HCT116 (cell line): Measurements from ENCODE around the gene HTR3B. TPM values are rescaled to one million over a fixed set of nuclear protein-coding genes. Genes with fewer than 3 reads are reported as not detected.

ENCODE experiments used
- ATAC-seq: fragments of 200-7000 bp; cut with Tn5 transposase; 2 replicates; pipeline ENCODE4 v1.9.1; 2020; ENCODE audit warnings: mild to moderate bottlenecking, moderate library complexity
- BruUV-seq: library from RNA; stranded (reverse); fragments of 400-500 nt; replicated peaks from 2 replicates; lab custom pipeline; 2021; lab: Mats Ljungman, UMichigan
- CTCF ChIA-PET: fragments of 300-600 bp; sonication (Branson Sonifier 250); formaldehyde crosslinking; loops from one replicate; lab custom pipeline; 2021; ENCODE audit warnings: antibody characterized with exemption; lab: Charles Lee
- POLR2A ChIA-PET: fragments of 300-600, 350-600 bp; sonication (Branson Sonifier 250); formaldehyde crosslinking; loops from one replicate; lab custom pipeline; 2021; ENCODE audit warnings: antibody characterized with exemption; lab: Charles Lee
- RAD21 ChIA-PET, 2 experiments: fragments of 300-600 bp; sonication (Branson Sonifier 250); formaldehyde crosslinking; loops; one replicate each; lab custom pipeline; 2023; ENCODE audit warnings: low total read pairs in 2 of 2; ENCODE audit not compliant: uncharacterized antibody in 2 of 2, unreplicated experiment in 2 of 2, low non-redundant PET in 1 of 2; lab: Charles Lee
- DNase-seq: peaks from one replicate; pipeline ENCODE4 v3.0.0-alpha.2; 2010; ENCODE audit warnings: low read depth, low spot score
- H2AFZ ChIP-seq: fragments of 200-600 bp; shearing (Covaris generic), sonication (generic); 2 replicates; pipeline ENCODE4 v1.6.1; 2017; ENCODE audit warnings: low read depth, mixed run types, mixed read lengths, antibody characterized with exemption, low read length; ENCODE audit not compliant: poor library complexity, severe bottlenecking
- H3K27ac ChIP-seq: 2 replicates; pipeline ENCODE4 v1.5.1; 2012; ENCODE audit warnings: low read depth, low read length
- H3K27me3 ChIP-seq: fragments of 200-600 bp; sonication (generic); 2 replicates; pipeline ENCODE4 v1.6.1; 2016; ENCODE audit warnings: mixed run types, low read length, mixed read lengths; ENCODE audit not compliant: insufficient read depth
- H3K36me3 ChIP-seq, 2 experiments: fragments of 200-500 bp in 1 of 2; fragments of 200-600 bp in 1 of 2; sonication (Bioruptor generic) in 1 of 2; sonication (generic) in 1 of 2; 2 replicates each; pipeline versions ENCODE4 v1.5.1 to v1.6.1; 2014 to 2016; ENCODE audit warnings: low read length in 2 of 2, inconsistent platforms in 1 of 2, mixed read lengths in 1 of 2, mixed run types in 1 of 2; ENCODE audit not compliant: insufficient read depth in 2 of 2, control insufficient read depth in 1 of 2
- H3K4me1 ChIP-seq, 2 experiments: fragments of 200-600 bp in 1 of 2; sonication (generic) in 1 of 2; 2 replicates each; pipeline versions ENCODE4 v1.5.1 to v1.6.1; 2012 to 2017; ENCODE audit warnings: low read length in 2 of 2, inconsistent platforms in 1 of 2, mild to moderate bottlenecking in 1 of 2, mixed read lengths in 1 of 2, mixed run types in 1 of 2, moderate library complexity in 1 of 2; ENCODE audit not compliant: insufficient read depth in 2 of 2, control insufficient read depth in 1 of 2
- H3K4me2 ChIP-seq: fragments of 200-600 bp; sonication (generic); 2 replicates; pipeline ENCODE4 v1.6.1; 2017; ENCODE audit warnings: mixed run types, low read length, mixed read lengths
- H3K4me3 ChIP-seq, 2 experiments: fragments of 200-600 bp in 1 of 2; sonication (generic) in 1 of 2; replicated peaks in 1 of 2; 2 replicates each; pipeline ENCODE4 v1.5.1; 2011 to 2016; ENCODE audit warnings: low read length in 2 of 2, control low read depth in 1 of 2, low read depth in 1 of 2, mild to moderate bottlenecking in 1 of 2, mixed read lengths in 1 of 2, mixed run types in 1 of 2
- H3K79me2 ChIP-seq: fragments of 200-600 bp; sonication (generic); 2 replicates; pipeline ENCODE4 v1.6.1; 2017; ENCODE audit warnings: mild to moderate bottlenecking, mixed run types, low read length, moderate library complexity, mixed read lengths; ENCODE audit not compliant: insufficient read depth
- H3K9ac ChIP-seq: fragments of 200-600 bp; sonication (generic); 2 replicates; pipeline ENCODE4 v1.6.1; 2016; ENCODE audit warnings: low read length, mixed read lengths
- H3K9me2 ChIP-seq: fragments of 200-600 bp; sonication (generic), shearing (Covaris generic); 2 replicates; pipeline ENCODE4 v1.6.1; 2017; ENCODE audit warnings: mixed run types, mild to moderate bottlenecking, moderate library complexity; ENCODE audit not compliant: insufficient read depth
- H3K9me3 ChIP-seq, 2 experiments: fragments of 200-500 bp in 1 of 2; fragments of 200-600 bp in 1 of 2; sonication (Bioruptor generic) in 1 of 2; sonication (generic) in 1 of 2; 2 replicates each; pipeline ENCODE4 v1.6.1; 2014 to 2017; ENCODE audit warnings: low read length in 2 of 2, mixed read lengths in 2 of 2, inconsistent platforms in 1 of 2, low read depth in 1 of 2, mild to moderate bottlenecking in 1 of 2, mixed run types in 1 of 2, moderate library complexity in 1 of 2; ENCODE audit not compliant: control insufficient read depth in 1 of 2, insufficient read depth in 1 of 2
- H4K20me1 ChIP-seq: fragments of 200-600 bp; sonication (generic), shearing (Covaris generic); 2 replicates; pipeline ENCODE4 v1.6.1; 2017; ENCODE audit warnings: mixed run types, mild to moderate bottlenecking, moderate library complexity; ENCODE audit not compliant: insufficient read depth
- ATF3 ChIP-seq: IDR thresholded peaks from 2 replicates; pipeline ENCODE4 v1.6.1; 2012
- CBX3 ChIP-seq: IDR thresholded peaks from 2 replicates; pipeline ENCODE4 v1.6.1; 2012; ENCODE audit warnings: low read depth
- CTCF ChIP-seq, 3 experiments: fragments of 200-600 bp in 1 of 3; sonication (generic) in 1 of 3; IDR thresholded peaks in 2 of 3; conservative IDR thresholded peaks in 1 of 3; 2 replicates each; pipeline ENCODE4 v1.5.1; 2012 to 2017; ENCODE audit warnings: low read depth in 2 of 3, low read length in 2 of 3, antibody characterized with exemption in 1 of 3, borderline replicate concordance in 1 of 3, control low read depth in 1 of 3, mild to moderate bottlenecking in 1 of 3, mixed read lengths in 1 of 3, mixed run types in 1 of 3, moderate library complexity in 1 of 3; ENCODE audit not compliant: insufficient read depth in 1 of 3
- EGR1 ChIP-seq: IDR thresholded peaks from 2 replicates; pipeline ENCODE4 v1.6.1; 2012; ENCODE audit warnings: low read depth
- ELF1 ChIP-seq: IDR thresholded peaks from 2 replicates; pipeline ENCODE4 v1.6.1; 2012; ENCODE audit warnings: low read depth, borderline replicate concordance
- EZH2 ChIP-seq: fragments of 200-600 bp; sonication (generic); IDR thresholded peaks from 2 replicates; pipeline ENCODE4 v1.6.1; 2017; ENCODE audit warnings: antibody characterized with exemption, mixed run types
- EZH2phosphoT487 ChIP-seq: fragments of 200-600 bp; IDR thresholded peaks from 2 replicates; pipeline ENCODE4 v1.6.1; 2018; ENCODE audit warnings: antibody characterized with exemption, borderline replicate concordance
- FOSL1 ChIP-seq: IDR thresholded peaks from 2 replicates; pipeline ENCODE4 v1.6.1; 2012; ENCODE audit warnings: low read depth
- JUND ChIP-seq: IDR thresholded peaks from 2 replicates; pipeline ENCODE4 v1.6.1; 2012
- RAD21 ChIP-seq: IDR thresholded peaks from 2 replicates; pipeline ENCODE4 v1.6.1; 2012; ENCODE audit warnings: low read depth, mild to moderate bottlenecking
- SP1 ChIP-seq: IDR thresholded peaks from 2 replicates; pipeline ENCODE4 v1.6.1; 2012; ENCODE audit warnings: low read depth
- SRF ChIP-seq: IDR thresholded peaks from 2 replicates; pipeline ENCODE4 v1.6.1; 2012; ENCODE audit warnings: low read depth
- ZBTB33 ChIP-seq: IDR thresholded peaks from 2 replicates; pipeline ENCODE4 v1.6.1; 2011; ENCODE audit warnings: mild to moderate bottlenecking, low read length, moderate library complexity; ENCODE audit not compliant: insufficient replicate concordance; ENCODE audit errors: extremely low read depth
- ZFX ChIP-seq: fragments of 450-650 bp; IDR thresholded peaks from 2 replicates; pipeline ENCODE4 v1.6.1; 2017
- intact Hi-C: fragments of 100-400 bp; cut with micrococcal nuclease; formaldehyde crosslinking; loops from 2 replicates; pipeline ENCODE4 v1.10.0; 2022
- total RNA-seq: library from RNA; stranded (reverse); gene quantifications from one replicate; pipeline ENCODE4 v1.2.1, GENCODE V29; 2021; ENCODE audit not compliant: unreplicated experiment

The HTR3B gene
- total RNA-seq, 1 experiment from 2014 or later, result not detected

- intact Hi-C loops, result loop anchor here (10.0 kb wide), 1 partner anchor 562 kb away; the partner anchor contains the start of gene TTC12
- TF ChIP-seq ELF1 (no peak), CTCF (IDR thresholded peaks at IDR 0.05 in 2 of 3, conservative IDR thresholded peaks at IDR 0.05 in 1 of 3; ENCODE audit: borderline replicate concordance in 1 of 3, insufficient read depth in 1 of 3, low read depth in 2 of 3, low read length in 2 of 3) (no peak), RAD21 (no peak), SP1 (no peak), FOSL1 (no peak), EZH2phosphoT487 (no peak), CBX3 (no peak), EGR1 (no peak), JUND (no peak), SRF (no peak), ZBTB33 (no peak), ZFX (no peak), EZH2 (no peak), ATF3 (no peak)
- TF ChIP-seq, all 23 proteins: peak for 0
- no peaks in the 10 kb centered on the region for H3K27me3 ChIP-seq
- no peak overlapping the region; a peak in 2 of 4 replicates for H3K4me3 ChIP-seq
- BruUV-seq, result no TSS peak
- CTCF ChIA-PET, result interaction anchor here (2.2 kb wide), 1 partner anchor 19 kb away, joined by 10 read pairs; no protein-coding TSS in a partner anchor
- H3K27ac ChIP-seq, result no peak overlapping the region; the same call in 1 of the 2 replicates
- peaks cover 0 to 22% of the 10 kb centered on the region in 2 experiments; a peak in 3 of 4 replicates for H3K4me1 ChIP-seq
- RAD21 ChIA-PET, result no interaction called here
- H2AFZ ChIP-seq, result no peak overlapping the region
- POLR2A ChIA-PET, result interaction anchor here (0.7 kb wide), 1 partner anchor 396 kb away, joined by 4 read pairs; no protein-coding TSS in a partner anchor
- no peak for ATAC-seq
- H3K9me2 ChIP-seq, result no peaks in the 10 kb centered on the region
- no peak overlapping the region for H3K9ac ChIP-seq
- H3K36me3 ChIP-seq, result no peaks in the 10 kb centered on the region
- H3K4me2 ChIP-seq, result peak overlapping the region; percentile 78
- no peaks in the 10 kb centered on the region for H4K20me1 ChIP-seq
- no peaks in the 10 kb centered on the region for H3K9me3 ChIP-seq
- H3K79me2 ChIP-seq, result peaks cover 12% of the 10 kb centered on the region; the same call in 1 of the 2 replicates
- no peak for DNase-seq
Measured at GRCh38 chr11:113876798-113877669, 27.6 kb upstream of the HTR3B start.
